HepG2 (cell line): Measurements from ENCODE around the gene ULK3. TPM values are rescaled to one million over a fixed set of nuclear protein-coding genes. Genes with fewer than 3 reads are reported as not detected.
A peak's percentile ranks its signal among the peaks of the same experiment; 100 is the strongest.

Source experiments
- EEA1 ChIP-seq: sonication (generic); formaldehyde crosslinking; IDR thresholded peaks from 2 replicates; pipeline ENCODE4 v1.5.1; 2020; ENCODE audit warnings: mild to moderate bottlenecking, missing genetic modification reagents, borderline replicate concordance
- FLYWCH1 ChIP-seq: sonication (generic); formaldehyde crosslinking; IDR thresholded peaks from 2 replicates; pipeline ENCODE4 v1.8.1; 2023; ENCODE audit warnings: mild to moderate bottlenecking, missing genetic modification reagents
- GTF2F1 ChIP-seq: fragments of 150-350 bp; IDR thresholded peaks from 2 replicates; pipeline ENCODE4 v1.6.1; 2014; ENCODE audit warnings: low read length
- HNF4G ChIP-seq, 2 experiments: sonication (generic) in 1 of 2; formaldehyde crosslinking in 1 of 2; IDR thresholded peaks; 2 replicates each; pipeline versions ENCODE4 v1.4.0 to v1.6.1; 2011 to 2020; ENCODE audit warnings: borderline replicate concordance in 2 of 2, low read depth in 2 of 2, mild to moderate bottlenecking in 2 of 2, low read length in 1 of 2, missing genetic modification reagents in 1 of 2, moderate library complexity in 1 of 2
- NKX3-1 ChIP-seq: sonication (generic); formaldehyde crosslinking; IDR thresholded peaks from 2 replicates; pipeline ENCODE4 v1.5.0; 2020; ENCODE audit warnings: missing genetic modification reagents
- NR2F2 ChIP-seq: IDR thresholded peaks from 2 replicates; pipeline ENCODE4 v1.6.1; 2012; ENCODE audit warnings: low read depth, inconsistent platforms, borderline replicate concordance
- REST ChIP-seq, 2 experiments: IDR thresholded peaks; 2 replicates each; pipeline ENCODE4 v1.6.1; 2011 to 2012; ENCODE audit warnings: low read length in 2 of 2, borderline replicate concordance in 1 of 2, low read depth in 1 of 2, mild to moderate bottlenecking in 1 of 2, moderate library complexity in 1 of 2
- TEF ChIP-seq: sonication (generic); formaldehyde crosslinking; IDR thresholded peaks from 2 replicates; pipeline ENCODE4 v1.5.0; 2020; ENCODE audit warnings: missing genetic modification reagents
- TP53 ChIP-seq: sonication (generic); formaldehyde crosslinking; conservative IDR thresholded peaks from 2 replicates; pipeline ENCODE4 v1.4.0; 2020; ENCODE audit warnings: missing genetic modification reagents
- ZKSCAN5 ChIP-seq: sonication (generic); formaldehyde crosslinking; IDR thresholded peaks from 2 replicates; pipeline ENCODE4 v1.5.1; 2020; ENCODE audit warnings: mild to moderate bottlenecking, missing genetic modification reagents
- ZNF446 ChIP-seq: sonication (generic); formaldehyde crosslinking; IDR thresholded peaks from 2 replicates; pipeline ENCODE4 v1.5.0; 2020; ENCODE audit warnings: mild to moderate bottlenecking, missing genetic modification reagents
- ZNF503 ChIP-seq: sonication (generic); formaldehyde crosslinking; IDR thresholded peaks from 2 replicates; pipeline ENCODE4 v1.4.0; 2020; ENCODE audit warnings: missing genetic modification reagents
- ZSCAN20 ChIP-seq: sonication (generic); formaldehyde crosslinking; IDR thresholded peaks from 2 replicates; pipeline ENCODE4 v1.4.0; 2020; ENCODE audit warnings: missing genetic modification reagents, mild to moderate bottlenecking, borderline replicate concordance
- polyA plus RNA-seq, 8 experiments: library from polyadenylated mRNA; depleted of rRNA in 3 of 8; stranded (reverse) in 7 of 8; unstranded in 1 of 8; fragments of >200 nt; fragmentation: Illumina TruSeq in 4 of 8; extraction: Trizol in 4 of 8; gene quantifications; 2 replicates each; pipeline versions ENCODE4 v1.2.1 to v1.2.3, GENCODE V29; 2011 to 2016; ENCODE audit warnings: low read depth in 4 of 8, missing spikeins in 1 of 8, mixed read lengths in 1 of 8; ENCODE audit not compliant: insufficient read depth in 1 of 8
- total RNA-seq, 5 experiments: library from RNA; depleted of rRNA; stranded (reverse); fragments of >200 nt; fragmentation: Illumina TruSeq; extraction: Trizol; gene quantifications; 2 replicates each; pipeline ENCODE4 v1.2.3, GENCODE V29; 2016; ENCODE audit warnings: low read depth in 1 of 5
- TF ChIP-seq, protein P1 (sequence below): sonication (generic); formaldehyde crosslinking; IDR thresholded peaks from 2 replicates; pipeline ENCODE4 v1.4.0; 2020; ENCODE audit warnings: missing genetic modification reagents, borderline replicate concordance
- TF ChIP-seq, protein P2 (sequence below): sonication (generic); formaldehyde crosslinking; IDR thresholded peaks from 2 replicates; pipeline ENCODE4 v1.4.0; 2020; ENCODE audit warnings: missing genetic modification reagents

ULK3 gene
- total and polyA plus RNA-seq, 2 of the 13 experiments (the other 11 are each of a cell fraction or from before 2014, with no cell fraction given), result 15.2 to 23.7 TPM

DNA sequence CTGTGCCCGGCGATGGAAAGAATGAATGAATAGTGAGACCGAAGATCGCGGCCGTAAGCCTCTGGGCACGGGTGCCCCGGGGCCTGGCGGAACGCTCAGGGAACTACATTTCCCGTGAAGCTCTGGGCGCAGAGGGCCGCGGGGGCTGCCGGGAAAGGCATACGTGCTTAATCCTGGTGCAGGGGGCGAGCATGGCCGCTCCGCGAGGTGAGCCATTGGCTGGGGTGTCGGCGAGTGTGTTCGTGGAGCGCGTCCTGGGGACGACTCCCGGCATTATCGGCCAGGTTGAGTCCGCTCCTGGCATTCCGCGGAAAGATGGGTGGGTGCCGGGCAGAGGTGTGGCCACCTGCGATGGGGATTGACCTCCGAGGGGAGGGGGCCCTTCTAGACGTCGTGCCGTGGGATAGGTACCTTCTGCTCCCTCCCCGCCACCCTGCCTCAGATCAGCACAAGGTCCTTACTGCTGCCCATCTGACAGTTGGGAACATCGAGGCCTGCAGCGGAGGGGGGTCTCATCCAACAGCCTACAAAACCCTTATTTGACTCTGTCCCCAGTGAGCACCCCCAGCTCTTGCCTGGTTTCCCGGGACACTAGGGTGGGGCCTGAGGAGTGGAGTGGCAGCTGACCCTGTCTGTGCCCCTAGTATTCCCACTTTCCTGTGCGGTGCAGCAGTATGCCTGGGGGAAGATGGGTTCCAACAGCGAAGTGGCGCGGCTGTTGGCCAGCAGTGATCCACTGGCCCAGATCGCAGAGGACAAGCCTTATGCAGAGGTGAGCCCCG lies 47.1 kb upstream of the ULK3 start, which contains the start of gene MPI (continued):
- TF ChIP-seq REST (IDR thresholded peaks at IDR 0.05; ENCODE audit: borderline replicate concordance in 1 of 2, low read depth in 1 of 2, low read length in 2 of 2), result 0 out of 4 replicates have a peak, but pooled peaks of 1 of the 2 experiments have one; percentile 20
- TF ChIP-seq EEA1, result peak; percentile 93; the same call in 1 of the 2 replicates
- 0 out of 2 replicates have a peak, but pooled peaks have one; percentile 53 for TF ChIP-seq TP53
- TF ChIP-seq GTF2F1, result no peak
- TF ChIP-seq FLYWCH1 (CRISPR knock-in tag), result no peak
- TF ChIP-seq NR2F2, result peak; percentile 32; the same call in 1 of the 2 replicates
- no peak for TF ChIP-seq ZSCAN20
- TF ChIP-seq, protein P1, sequence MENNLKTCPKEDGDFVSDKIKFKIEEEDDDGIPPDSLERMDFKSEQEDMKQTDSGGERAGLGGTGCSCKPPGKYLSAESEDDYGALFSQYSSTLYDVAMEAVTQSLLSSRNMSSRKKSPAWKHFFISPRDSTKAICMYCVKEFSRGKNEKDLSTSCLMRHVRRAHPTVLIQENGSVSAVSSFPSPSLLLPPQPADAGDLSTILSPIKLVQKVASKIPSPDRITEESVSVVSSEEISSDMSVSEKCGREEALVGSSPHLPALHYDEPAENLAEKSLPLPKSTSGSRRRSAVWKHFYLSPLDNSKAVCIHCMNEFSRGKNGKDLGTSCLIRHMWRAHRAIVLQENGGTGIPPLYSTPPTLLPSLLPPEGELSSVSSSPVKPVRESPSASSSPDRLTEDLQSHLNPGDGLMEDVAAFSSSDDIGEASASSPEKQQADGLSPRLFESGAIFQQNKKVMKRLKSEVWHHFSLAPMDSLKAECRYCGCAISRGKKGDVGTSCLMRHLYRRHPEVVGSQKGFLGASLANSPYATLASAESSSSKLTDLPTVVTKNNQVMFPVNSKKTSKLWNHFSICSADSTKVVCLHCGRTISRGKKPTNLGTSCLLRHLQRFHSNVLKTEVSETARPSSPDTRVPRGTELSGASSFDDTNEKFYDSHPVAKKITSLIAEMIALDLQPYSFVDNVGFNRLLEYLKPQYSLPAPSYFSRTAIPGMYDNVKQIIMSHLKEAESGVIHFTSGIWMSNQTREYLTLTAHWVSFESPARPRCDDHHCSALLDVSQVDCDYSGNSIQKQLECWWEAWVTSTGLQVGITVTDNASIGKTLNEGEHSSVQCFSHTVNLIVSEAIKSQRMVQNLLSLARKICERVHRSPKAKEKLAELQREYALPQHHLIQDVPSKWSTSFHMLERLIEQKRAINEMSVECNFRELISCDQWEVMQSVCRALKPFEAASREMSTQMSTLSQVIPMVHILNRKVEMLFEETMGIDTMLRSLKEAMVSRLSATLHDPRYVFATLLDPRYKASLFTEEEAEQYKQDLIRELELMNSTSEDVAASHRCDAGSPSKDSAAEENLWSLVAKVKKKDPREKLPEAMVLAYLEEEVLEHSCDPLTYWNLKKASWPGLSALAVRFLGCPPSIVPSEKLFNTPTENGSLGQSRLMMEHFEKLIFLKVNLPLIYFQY (CRISPR knock-in tag), result 0 out of 2 replicates have a peak, but pooled peaks have one; percentile 66
- TF ChIP-seq ZKSCAN5 (CRISPR knock-in tag), result no peak
- peak; percentile 73; the same call in 1 of the 2 replicates for TF ChIP-seq NKX3-1 (CRISPR knock-in tag)
- TF ChIP-seq ZNF446 (CRISPR knock-in tag), result no peak
- TF ChIP-seq TEF (CRISPR knock-in tag), result peak; percentile 41; the same call in 1 of the 2 replicates
- TF ChIP-seq, protein P2, sequence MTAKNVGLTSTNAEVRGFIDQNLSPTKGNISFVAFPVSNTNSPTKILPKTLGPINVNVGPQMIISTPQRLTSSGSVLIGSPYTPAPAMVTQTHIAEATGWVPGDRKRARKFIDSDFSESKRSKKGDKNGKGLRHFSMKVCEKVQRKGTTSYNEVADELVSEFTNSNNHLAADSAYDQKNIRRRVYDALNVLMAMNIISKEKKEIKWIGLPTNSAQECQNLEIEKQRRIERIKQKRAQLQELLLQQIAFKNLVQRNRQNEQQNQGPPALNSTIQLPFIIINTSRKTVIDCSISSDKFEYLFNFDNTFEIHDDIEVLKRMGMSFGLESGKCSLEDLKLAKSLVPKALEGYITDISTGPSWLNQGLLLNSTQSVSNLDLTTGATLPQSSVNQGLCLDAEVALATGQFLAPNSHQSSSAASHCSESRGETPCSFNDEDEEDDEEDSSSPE (CRISPR knock-in tag), result no peak; the same call in 1 of the 2 replicates
- no peak for TF ChIP-seq ZNF503 (CRISPR knock-in tag)
- TF ChIP-seq HNF4G (IDR thresholded peaks at IDR 0.05; ENCODE audit: borderline replicate concordance, low read depth, low read length), result no peak
- 0 out of 2 replicates have a peak, but pooled peaks have one; percentile 40 for TF ChIP-seq HNF4G (CRISPR knock-in tag; IDR thresholded peaks at IDR 0.05; ENCODE audit: borderline replicate concordance, low read depth)
